ENCODE measurements around the gene ASCL5.

ASCL5 gene

GRCh38 chr1:201109651-201110050 lies 17.3 kb downstream of the ASCL5 start:
- no peak for DNase-seq

DNA sequence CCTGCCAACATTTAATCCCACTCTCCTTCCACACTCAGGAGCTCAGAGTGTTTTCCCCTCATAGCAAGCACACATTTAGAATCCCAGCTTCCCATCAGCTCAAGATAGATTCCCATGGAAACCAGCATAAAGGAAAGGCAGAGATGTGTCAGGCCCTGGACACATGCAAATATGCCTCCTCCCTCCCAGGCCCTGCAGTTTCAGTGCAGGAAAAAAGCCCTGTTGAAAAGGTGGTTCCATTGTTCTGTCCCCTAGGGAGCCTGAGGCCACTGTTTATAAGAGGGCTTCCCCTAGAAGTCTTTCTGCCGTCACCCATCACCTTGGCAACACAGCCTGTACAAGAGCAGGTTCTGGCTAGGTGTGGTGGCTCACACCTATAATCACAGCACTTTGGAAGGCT lies 18.4 kb downstream of the ASCL5 start:
- DNase-seq: no peak

DNA sequence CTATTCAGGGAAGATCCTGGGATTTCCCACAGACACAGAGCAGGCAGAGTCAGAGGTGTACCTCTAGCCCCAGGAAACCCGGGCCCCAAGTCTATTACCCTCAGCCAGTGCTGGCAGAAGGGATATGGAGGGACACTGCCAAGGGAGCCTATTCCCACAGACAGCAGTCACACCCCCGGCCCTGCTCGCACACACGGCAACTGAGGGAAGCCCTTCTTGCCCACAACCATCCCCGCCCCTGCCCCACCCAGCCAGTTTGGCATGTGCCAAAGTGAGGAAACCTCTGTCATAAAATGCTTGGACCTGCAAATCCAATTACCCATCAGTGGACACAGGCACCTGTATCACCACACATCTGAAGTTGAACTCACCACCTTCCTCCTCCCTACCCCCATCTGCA lies 21.3 kb downstream of the ASCL5 start:
- DNase-seq: no peak

DNA sequence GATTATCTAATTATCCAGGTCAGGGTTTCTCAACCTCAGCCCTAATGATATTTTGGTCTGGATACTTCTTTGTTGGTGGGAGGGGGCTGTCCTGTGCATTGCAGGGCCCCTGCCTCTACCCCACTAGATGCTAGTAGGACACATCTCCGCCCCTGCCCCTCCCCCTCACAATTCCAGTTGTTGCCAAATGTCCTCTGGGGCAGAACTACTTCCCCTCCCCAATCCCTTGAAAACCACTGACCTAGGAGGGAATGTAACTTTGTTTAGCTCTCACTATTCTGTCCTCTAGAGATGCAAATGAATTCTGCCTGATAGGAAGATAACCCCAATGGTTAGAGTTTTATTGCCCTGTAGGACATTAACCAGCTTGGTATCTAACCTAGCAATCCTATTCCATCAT lies 22.8 kb downstream of the ASCL5 start:
- DNase-seq: no peak

DNA sequence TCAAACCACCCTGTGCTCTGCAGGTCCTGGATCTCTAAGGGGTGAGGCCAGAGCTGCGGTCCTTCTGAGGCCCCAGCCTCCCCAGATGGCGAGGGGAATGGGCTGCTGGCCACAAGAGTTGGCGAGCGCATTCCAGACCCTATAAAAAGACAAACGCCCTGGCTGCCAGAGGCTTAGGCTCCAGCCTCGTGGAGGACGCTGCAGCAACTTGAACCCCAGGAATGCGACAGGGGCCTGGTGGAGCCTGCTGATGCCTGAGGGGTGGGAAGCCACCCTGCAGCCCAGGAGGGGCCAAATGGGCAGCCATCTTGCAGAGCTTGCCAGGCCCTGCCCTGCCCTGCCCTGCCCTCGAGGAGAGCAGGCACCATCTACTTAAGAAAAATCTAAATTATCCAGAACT lies 23.3 kb downstream of the ASCL5 start:
- DNase-seq: no peak

GRCh38 chr1:201100169-201100930 lies 26.6 kb downstream of the ASCL5 start:
- no peak for DNase-seq

DNA sequence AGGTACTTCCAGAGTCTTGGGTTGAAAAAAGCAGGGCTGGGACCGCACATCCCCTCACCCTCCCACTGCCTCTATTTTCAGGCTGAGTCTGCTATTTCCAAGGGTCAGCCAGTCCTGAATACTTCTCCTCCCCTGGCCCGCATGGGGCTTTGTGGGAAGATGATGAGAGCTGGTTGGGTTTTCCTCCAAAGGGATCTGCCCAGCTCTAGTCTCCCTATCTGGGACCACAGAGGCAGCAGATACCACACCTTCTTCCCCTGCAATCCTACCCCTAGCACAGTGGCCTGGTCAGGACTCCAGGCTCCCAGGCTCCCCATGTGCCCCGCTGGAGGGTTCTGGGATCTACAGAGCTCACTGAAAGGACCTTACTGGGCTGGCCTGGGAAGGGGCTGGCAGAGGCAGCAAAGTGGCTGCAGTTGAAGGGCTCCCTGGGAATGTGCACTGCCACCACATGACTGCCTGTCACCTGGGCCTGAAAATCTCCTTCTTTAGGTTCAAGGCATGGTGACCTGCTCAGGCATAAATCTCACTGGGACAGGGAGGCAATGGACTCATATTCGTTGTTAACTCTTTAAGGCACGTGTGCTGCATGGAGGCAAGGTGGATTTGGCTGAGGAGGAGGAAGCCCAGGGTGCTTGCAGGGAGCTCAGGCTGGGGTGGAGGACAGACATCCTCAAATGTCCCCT lies 27.8 kb downstream of the ASCL5 start:
- no peak for DNase-seq

- DNase-seq: no peak
Observed at GRCh38 chr1:201096977-201097856, 29.8 kb downstream of the ASCL5 start.

DNA sequence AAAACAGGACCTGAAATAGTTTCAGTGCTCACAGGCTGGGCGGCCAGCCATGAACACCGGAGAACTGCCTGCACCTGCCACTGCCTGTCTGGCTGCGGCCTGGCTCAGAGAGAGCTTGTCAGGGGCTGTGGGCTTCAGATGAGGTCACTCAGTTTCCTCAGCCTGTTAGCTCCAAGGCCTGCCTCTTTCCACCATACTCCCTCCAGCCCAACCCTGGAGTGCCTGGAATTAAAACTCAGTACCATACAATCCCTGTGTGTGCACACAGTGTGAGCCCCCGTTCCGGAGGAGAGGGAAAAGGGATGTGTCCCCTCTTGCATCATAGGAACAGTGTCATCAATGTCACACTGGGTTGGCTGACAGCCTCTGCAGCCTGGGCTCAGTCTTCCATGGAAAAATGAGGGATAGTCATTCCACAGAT lies 30.9 kb downstream of the ASCL5 start:
- no peak for DNase-seq

DNA sequence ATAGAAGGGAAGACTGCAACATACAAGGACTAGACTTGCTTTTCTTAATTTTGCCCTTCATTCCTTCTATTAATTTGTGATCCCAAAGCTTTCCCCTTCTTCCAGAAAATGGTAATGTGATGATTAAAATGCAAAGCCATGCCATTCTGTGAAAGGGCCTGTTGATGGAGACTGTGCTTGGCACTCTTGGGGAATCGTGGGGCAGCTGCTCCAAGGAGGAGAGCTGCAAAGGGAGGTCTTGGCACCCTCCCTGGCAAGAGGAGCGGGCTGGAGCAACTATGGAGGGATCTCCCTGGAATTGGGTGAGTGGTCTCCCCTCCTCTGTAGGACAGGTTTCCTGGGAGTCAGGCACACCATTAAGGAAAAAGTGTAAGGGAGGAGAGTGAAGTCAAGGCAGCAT lies 31.4 kb downstream of the ASCL5 start:
- DNase-seq: no peak

GRCh38 chr1:201094832-201095231 lies 32.2 kb downstream of the ASCL5 start:
- no peak for DNase-seq

- no peak for DNase-seq
Observed at GRCh38 chr1:201093962-201094361, 33.0 kb downstream of the ASCL5 start.

DNA sequence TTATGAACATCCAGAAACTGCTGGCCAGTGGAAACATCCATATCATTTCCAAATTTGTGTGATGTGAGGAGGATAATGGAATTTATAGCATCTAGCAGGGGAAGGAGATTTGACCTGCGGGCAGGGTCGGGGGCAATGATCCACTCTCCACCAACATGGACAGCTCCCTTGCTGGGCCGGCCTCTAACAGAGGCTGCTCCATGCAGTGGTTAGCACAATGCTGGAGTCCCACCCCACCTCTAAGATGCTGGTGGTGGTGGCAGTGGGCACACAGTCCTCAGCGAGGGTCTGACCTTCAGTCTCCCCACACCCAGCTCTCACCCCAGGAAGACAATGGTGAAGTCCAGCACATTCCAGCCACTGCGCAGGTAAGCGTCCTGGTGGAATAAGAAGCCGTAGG lies 33.4 kb downstream of the ASCL5 start:
- DNase-seq: no peak

GRCh38 chr1:201092738-201093137 lies 34.2 kb downstream of the ASCL5 start:
- no peak for DNase-seq

DNA sequence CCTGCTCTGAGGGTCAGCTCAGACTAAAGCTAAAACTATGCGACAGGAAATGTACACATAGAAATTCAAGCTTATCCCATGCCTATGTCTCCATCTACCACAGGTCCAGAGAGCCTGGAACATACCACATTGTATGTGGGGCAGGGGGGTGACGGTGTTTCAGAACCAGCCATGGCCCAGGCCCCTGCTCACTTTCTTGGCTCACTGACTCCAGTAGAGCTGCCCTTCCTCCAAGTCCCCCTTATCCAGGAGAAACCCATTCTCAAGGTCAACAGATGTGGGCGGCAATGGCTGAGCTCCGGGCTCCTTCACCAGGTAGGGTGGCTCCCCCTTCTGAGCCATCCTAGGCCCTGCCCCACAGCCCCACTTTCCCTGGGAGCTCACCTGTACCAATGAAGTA lies 35.7 kb downstream of the ASCL5 start:
- DNase-seq: no peak

DNA sequence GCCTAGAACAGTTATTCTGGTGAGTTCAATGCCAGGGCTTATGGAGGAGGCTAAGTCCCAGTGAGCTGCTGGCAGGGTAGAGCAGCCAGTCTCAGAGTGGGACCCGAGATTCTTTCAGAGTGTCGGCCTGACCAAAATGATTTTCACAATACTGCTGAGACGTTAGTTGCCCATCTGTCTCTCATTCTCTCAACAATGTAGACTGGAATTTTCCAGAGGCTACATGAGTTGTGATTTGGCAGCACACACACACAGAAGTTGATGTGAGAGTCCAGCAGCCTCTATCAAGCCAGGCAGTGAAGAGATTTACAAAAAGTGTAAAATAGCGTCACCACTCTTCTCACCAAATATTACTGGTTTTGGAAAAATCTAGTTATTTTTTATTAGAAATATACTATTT lies 36.4 kb downstream of the ASCL5 start:
- no peak for DNase-seq

DNA sequence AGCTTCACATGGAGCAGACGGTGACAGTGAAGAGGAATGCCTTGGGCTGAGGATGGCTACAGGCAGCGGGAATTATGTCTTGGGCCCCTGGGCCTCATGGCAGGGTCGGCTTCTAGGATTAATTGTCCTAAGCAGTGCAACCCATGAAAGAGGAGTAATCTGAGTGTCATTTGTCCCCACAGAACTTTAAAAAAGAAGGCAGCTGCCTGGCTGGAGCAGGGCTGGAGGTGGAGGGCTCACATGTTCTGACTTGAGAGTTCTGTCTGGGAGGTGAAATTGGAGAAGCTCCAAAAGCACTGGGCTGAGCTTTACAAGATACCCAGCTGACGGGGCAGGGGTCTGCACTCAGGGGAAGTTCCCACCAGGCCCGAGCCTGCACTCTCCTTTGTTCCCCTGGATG lies 37.4 kb downstream of the ASCL5 start:
- DNase-seq: no peak

DNA sequence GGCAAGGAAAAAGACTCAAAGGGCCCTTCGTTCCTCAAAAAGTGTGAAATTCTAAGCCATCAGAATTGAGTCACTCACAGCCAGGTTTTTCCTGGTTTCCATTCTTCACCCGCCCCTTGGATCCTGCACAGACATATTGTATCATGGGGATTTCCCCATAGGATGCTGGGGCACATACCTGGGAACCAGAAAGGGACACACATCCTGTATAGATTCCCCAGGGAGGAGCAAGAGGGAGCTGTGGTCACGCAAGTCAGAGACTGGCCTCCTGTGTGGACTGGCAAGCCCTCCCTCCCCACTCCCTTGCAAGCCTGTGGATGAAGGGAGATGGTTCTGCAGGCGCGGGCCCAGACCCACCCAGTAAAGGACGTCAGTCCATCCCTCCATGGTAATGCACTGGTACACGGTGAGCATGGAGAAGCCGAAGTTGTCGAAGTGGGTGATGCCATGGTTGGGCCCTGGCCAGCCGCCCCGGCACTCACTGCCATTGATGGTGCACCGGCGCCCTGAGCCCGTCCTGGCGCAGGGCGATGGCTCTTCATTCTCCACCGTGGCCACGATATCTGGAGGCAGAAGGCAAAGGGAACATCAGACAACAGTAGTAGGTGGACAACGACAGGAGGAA lies 38.0 kb downstream of the ASCL5 start:
- DNase-seq: no peak

DNA sequence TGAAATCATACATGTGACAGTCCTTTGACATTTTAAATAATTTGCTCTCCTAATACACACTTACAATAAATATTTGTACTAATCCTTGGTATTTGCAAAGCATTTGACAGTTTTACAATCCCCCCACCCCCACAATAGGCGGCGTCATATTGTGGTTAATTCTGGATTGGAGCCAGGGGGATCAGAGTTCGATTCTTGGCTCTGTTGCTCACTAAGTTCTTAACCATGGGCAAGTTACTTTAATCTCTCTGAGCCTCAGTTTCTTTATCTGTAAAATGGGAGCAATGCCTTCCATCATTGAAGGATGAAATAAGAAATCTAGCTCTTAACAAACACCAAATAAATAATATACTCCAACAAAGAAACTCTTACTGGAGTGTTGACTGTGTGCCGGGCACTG lies 38.6 kb downstream of the ASCL5 start:
- no peak for DNase-seq

DNA sequence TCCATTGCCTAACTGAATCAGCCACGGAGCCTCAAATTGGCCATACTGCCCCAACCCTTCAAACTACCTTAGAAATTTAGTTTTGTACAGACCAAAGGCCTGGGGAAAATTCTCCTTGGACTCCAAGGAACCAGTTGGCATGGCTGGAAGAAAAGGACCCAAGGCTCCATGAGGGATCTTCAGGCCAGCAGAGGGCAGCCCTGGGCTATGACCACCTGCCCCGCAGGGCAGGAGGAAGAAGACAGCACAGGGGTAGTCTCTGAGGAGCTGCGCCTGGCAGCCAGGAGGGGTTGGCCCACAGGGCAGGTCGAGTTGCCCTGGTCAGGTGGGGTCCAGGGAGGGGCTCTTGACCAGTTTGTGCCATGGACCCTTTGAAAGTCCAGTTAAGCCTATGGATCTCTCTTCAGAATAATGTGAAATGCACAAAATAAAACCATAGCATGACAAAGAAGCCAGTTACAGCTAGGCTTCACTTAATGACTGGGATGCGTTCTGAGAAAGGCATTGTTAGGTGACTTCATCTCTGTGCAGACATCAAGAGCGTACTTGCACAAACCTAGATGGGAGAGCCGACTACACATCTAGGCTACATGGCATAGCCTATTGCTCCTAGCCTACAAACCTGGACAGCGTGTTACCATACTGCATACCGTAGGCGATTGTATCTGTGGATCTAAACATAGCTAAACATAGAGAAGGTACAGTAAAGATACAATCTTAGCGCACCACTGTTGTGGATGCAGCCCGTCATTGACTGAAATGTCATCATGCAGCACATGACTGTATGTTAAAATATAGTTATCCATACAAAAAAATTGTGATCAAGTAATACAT lies 40.9 kb downstream of the ASCL5 start:
- DNase-seq: no peak

DNA sequence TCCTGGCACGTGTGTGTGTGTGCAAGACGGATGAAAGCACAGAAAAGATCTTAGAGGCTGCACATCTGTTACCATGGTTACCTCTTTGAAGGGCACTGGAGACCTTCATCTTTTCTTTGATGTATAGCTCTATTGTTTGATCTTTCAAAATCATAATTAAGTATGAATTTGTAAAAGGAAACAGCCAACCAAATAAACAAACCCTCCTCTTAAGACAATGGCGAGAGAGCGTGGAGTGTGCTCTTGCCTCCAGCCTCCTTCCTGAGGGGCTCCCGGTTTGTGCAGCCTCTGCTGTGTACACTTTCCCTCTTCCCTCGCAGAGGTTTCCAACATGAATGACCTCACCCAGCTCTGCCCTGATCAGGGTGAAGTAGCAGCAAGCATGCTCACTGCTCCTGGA lies 42.7 kb downstream of the ASCL5 start:
- no peak for DNase-seq

GRCh38 chr1:201083741-201084140 lies 43.2 kb downstream of the ASCL5 start:
- no peak for DNase-seq
